GM12874 (cell line): ENCODE results near the gene SERPINI1.

Experiments
- CTCF ChIP-seq: IDR thresholded peaks from 2 replicates; pipeline ENCODE4 v1.5.1; 2011; ENCODE audit warnings: low read depth, mild to moderate bottlenecking, control low read depth, low read length, moderate library complexity; ENCODE audit not compliant: insufficient read depth

The SERPINI1 gene

GRCh38 chr3:167735233-167736138 lies at the start of gene SERPINI1:
TSS of gene SERPINI1 (plus strand) at chr3:167735721. CDS start at chr3:167789129, 53,408 bp downstream.
- TF ChIP-seq CTCF = no peak

- TF ChIP-seq CTCF = no peak
Observed at GRCh38 chr3:167691366-167691765, 44.2 kb upstream of the SERPINI1 start.

- TF ChIP-seq CTCF = no peak
Observed at GRCh38 chr3:167694121-167694520, 41.4 kb upstream of the SERPINI1 start.

- no peak for TF ChIP-seq CTCF
Observed at GRCh38 chr3:167700046-167700445, 35.5 kb upstream of the SERPINI1 start.

GRCh38 chr3:167700926-167701325 lies 34.6 kb upstream of the SERPINI1 start:
- TF ChIP-seq CTCF = no peak

- no peak for TF ChIP-seq CTCF
Observed at GRCh38 chr3:167705840-167706239, 29.7 kb upstream of the SERPINI1 start.

GRCh38 chr3:167709690-167710089 lies 25.8 kb upstream of the SERPINI1 start:
- TF ChIP-seq CTCF = no peak
